Stimulated activated CD4-positive, alpha-beta T cell treated with anti-CD3 and anti-CD28 coated beads, Interleukin-1b, Interleukin-23, amount 100 ng/mL, for 24 hours (primary cell): Measurements from ENCODE around the gene GNAI2.
A peak's percentile ranks its signal among the peaks of the same experiment; 100 is the strongest.
"Not testable (repeated sequence)": the region's sequence is repeated elsewhere in the genome, so short reads cannot be mapped to it uniquely, and the experiment has no call there.

Experiments
- DNase-seq, 4 experiments: peaks; one replicate each; pipeline ENCODE4 v3.0.0-alpha.2; 2020; ENCODE audit warnings: low read depth in 4 of 4, low spot score in 1 of 4

Gene GNAI2

DNA sequence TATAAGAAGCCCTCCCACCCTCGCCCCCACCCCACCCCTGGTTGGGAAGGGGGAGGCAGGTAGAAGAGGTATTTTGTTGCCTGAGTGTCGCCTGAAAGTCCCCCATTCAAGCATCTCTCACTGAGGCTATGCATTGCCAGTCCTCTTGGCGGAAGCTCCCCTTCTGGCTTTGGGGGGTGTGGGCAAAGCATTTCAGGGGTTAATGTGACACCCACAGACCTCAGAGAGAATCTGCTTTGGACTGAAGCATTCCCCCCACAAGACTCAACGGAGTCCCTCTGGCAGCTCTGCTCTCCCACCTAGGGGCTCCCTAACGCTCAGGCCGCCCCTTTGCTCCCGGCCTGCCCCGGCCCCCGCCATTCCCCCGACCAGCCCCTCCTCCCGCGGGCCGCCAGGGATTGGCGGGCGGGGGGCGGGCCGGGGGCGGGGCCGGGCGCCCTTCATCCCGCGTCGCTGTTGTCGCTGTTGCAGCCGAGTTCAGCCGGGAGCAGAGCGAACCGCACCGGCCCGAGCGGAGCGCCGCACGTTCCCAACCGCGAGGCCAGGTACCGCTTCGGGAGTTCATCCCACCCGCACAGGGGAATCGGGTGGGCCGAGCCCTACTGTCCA lies 31.1 kb upstream of the GNAI2 start, which contains the start of gene SLC38A3:
Gene SLC38A3, plus strand, starts transcription at position 468 of the 609 bp plus-strand sequence. CDS start 8,929 bp downstream, outside the sequence.
- no peak for DNase-seq

GRCh38 chr3:50205413-50206276 lies 30.4 kb upstream of the GNAI2 start:
- peak in 1 of 4 experiments; percentile 26 for DNase-seq

DNA sequence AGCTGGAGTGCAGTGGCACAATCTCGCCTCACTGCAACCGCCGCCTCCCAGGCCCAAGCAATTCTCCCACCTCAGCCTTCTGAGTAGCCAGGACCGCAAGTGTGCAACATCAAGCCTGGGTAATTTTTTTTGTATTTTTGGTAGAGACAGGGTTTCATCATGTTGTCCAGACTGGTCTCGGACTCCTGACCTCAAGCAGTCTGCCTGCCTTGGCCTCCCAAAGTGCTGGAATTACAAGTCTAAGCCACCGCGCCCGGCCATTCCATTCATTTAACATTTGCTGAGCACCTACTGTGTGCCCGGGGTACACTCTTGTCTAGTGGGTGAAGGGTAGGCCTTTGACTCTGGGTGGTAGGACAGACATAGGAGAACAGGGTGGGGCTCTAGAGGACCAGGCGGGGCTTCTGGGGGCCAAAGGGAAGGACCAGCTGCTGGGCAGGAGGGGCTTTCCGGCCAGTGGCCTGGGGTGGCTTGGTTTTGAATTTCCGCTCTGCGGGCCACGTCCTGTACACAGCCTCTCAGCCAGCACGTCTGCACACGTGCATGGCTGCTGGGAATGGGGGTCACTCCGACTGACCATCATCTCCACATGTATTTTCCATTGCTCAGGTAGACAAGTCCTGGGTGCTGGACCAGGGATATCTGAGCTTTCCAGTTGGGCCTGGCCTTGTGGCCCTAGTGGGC lies 28.5 kb upstream of the GNAI2 start:
- DNase-seq, result no peak

DNA sequence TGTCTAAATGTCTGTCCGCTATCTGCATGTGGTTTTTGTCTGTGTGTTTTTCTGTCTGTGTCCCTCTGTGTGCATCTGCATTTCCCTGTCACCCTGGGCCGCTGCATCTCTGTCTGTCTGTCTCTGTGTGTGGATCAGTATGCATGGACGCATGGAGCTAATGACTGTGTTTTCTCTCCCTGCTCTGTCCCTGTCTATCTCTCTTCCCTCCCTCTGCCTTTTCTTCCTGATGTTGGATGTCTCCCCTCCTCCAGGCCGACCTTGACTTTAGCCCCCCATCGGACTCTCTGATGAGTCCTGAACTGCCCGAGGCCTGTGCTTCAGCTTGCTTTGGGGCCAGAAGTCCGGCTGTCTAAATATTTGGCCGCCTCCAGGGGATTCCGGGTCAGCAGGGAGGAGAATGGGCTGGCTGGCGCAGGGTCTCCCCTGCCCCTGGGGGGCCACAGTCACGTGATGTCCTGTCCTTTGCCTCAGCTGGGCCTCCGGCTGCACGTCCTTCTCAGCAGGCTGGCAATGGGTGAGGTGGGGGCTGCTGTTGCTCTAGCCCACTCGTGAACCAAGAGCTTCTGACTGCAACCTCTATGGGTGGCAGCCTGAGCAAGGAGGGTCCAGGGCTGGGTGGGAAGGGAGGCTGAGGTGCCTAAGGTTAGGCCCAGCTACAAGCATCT lies 27.2 kb upstream of the GNAI2 start:
- DNase-seq, result no peak

- DNase-seq, result no peak
These were observed 25.9 kb upstream of the GNAI2 start for GRCh38 chr3:50210176-50210509.

DNA sequence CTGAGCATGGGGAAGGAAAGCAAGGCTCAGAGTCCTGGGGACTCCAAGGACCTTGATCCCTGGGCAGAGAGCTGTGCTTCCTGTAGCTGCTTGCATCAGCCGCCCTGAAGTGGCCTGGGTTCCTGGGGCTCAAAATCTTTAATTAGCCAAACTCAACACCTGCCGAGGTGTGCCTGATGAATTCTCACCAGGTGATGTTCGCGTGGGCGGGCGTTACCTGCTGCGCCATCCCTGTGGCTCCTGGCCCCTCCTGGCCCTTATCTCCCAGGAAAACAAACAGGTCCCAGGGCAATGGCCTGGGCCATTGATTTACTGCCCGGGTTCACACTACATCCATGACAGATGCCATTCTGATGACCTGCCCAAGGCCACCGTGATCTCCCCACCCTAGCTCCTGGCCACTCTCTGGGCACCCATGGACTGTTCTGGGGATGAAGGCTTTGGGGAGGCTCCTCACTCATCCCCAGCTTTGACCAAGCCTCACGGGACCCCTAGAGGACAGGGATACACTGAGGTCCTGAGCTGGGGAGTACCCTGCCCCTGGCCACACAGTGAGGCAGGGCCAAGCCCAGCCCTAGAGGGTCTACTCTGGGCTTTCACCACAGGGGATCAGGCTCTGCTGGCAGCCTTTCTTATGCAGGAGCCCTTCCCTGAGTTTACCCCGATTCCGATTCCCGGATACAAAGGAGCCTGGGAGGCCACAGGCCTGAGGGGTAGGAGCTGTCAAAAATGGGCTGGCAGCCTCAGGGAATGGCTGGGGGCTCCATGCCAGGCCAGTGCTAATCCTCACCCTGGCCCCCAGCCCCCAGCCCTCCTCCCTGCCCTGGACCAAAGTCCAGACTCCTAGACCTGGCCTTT lies 25.3 kb upstream of the GNAI2 start:
- no peak for DNase-seq

GRCh38 chr3:50211368-50211717 lies 24.7 kb upstream of the GNAI2 start:
- DNase-seq, result not testable (repeated sequence)

GRCh38 chr3:50211930-50212329 lies 24.1 kb upstream of the GNAI2 start:
- no peak for DNase-seq

DNA sequence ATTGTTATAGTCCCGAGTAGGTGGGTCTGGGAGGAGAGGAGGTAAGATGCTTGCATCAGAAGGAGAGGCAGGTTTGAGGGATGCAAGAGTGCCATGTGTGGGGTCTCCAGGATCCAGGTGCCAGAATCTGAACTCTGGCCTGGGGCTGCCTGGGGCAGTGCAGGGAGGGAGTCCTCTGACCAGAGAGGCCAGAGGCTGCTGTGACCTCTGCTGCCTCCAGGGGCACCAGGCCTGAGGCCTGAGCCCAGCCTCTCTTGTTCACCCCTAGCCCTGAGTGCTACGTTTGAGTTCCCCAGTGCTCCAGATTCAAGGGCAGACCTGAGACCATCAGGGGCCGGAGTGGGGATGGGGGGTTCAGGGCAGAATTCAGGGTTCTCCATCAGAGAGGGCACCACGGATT lies 23.5 kb upstream of the GNAI2 start:
- DNase-seq, result no peak

DNA sequence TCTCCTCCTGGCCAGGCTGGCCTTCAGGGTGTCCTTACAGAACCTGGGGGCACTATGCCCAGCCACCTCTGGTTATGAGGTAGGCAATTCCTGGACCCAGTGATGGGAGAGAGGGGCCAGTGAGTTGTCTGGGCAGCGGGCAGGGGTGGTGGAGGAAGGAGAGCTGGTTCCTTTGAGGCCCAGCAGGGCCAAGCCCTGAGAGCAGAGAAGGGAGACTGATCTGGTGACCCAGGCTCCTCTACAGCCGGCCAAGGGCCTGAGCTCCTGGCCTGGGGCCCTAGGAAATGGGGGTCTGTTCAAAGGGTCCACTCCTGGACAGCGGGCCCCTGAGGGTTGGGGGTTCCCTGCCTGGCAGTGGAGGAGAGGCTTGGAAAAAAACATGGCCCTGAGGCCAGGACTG lies 23.0 kb upstream of the GNAI2 start:
- DNase-seq, result no peak

DNA sequence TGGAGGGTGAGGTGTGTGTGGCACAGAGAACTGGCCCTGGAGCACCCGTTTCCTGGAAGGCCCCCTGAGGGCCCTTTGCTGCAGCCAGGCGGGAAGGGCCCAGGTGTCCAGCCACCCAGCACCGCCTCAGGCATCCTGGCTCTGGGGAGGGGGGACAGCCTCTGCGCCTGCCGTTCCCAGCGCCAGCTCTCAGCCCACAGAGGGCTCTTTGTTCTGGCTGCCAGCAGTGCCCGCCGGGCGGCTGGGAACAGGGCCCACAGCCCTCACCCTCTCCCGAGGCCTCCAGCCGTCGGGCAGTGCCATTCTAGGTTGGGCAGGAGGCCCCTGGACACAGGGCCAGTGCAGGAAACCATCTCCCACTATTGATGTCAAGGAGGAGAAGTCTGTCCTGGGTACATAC lies 22.6 kb upstream of the GNAI2 start:
- no peak for DNase-seq

DNA sequence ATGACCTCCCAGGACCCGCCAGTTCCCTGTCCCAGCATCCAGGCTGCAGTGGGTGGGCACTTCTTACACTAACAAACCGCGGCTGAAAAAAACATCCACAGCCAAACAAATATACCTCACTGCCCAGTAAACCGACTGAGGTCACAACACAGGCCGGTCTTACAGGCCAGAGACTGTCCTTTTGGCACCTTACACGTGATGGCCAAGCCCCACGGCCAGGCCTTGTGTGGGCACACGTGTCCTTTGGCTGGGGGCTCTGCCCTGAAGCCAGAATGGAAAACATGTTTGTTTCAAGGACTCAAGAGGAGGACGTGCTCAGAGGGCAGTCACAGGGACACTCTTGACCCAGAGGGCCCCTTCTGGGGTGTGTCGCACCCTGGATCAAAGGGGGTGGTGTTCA lies 21.2 kb upstream of the GNAI2 start:
- DNase-seq, result no peak

DNA sequence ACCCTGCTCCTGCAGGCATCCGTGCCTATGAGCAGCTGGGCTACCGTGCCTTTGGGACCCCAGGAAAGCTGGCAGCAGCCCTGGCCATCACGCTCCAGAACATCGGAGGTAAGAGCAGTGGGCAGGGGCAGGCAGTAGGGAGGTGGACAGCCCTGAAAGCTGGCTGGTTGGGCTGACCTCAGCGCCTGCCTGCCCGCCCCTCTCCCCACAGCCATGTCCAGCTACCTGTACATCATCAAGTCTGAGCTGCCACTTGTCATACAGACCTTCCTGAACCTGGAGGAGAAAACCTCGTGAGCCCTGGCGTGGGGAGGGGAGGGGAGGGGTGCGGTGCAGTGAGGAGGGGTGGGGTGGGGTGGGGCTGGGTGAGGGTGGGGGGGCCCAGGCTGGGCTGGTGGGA lies 20.5 kb upstream of the GNAI2 start:
- DNase-seq, result no peak

GRCh38 chr3:50217681-50218080 lies 18.3 kb upstream of the GNAI2 start:
- DNase-seq, result no peak

- no peak for DNase-seq
These were observed 17.6 kb upstream of the GNAI2 start for GRCh38 chr3:50218448-50218847.

GRCh38 chr3:50219285-50219684 lies 16.7 kb upstream of the GNAI2 start:
- no peak for DNase-seq

DNA sequence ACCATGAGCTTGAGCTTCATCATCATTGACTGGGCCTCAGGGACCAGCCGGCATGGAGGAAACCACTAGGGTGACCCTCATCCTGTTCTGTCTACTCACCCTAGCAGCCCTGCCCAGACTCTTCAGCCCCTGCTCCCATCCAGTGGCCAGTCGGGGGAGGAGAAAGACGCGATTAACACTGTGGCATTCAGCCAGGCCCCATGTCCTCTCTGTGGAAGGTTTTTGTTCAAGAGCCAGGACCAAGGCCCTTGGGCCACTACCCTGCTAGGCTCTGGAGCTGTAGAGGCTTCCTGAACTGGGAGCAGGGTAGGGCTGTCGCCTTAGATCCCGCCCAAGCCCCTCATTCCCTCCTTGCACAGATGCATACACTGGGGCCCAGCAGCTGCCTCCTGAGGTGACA lies 15.9 kb upstream of the GNAI2 start:
- DNase-seq, result no peak

- DNase-seq, result no peak
These were observed 15.0 kb upstream of the GNAI2 start for GRCh38 chr3:50221051-50221410.

- DNase-seq, result no peak
These were observed 14.4 kb upstream of the GNAI2 start for GRCh38 chr3:50221411-50222168.

GRCh38 chr3:50222169-50222528 lies 13.9 kb upstream of the GNAI2 start:
- DNase-seq, result no peak
